Endothelial cell of umbilical vein (primary cell): ENCODE data around the gene KBTBD3. TPM values are rescaled to one million over a fixed set of nuclear protein-coding genes. Genes with fewer than 3 reads are reported as not detected.

Experiments used
- BruUV-seq: library from RNA; stranded (reverse); fragments of 400-500 nt; replicated peaks from 2 replicates; lab custom pipeline; 2021; lab: Mats Ljungman, UMichigan
- CTCF ChIA-PET: fragments of 300-600, 350-600 bp; sonication (Branson Sonifier 250); formaldehyde crosslinking; loops from one replicate; lab custom pipeline; 2021; ENCODE audit warnings: antibody characterized with exemption, inconsistent platforms; lab: Charles Lee
- POLR2A ChIA-PET: fragments of 300-600, 350-600 bp; sonication (Branson Sonifier 250); formaldehyde crosslinking; loops from one replicate; lab custom pipeline; 2021; ENCODE audit warnings: antibody characterized with exemption, inconsistent platforms; lab: Charles Lee
- DNase-seq: peaks from one replicate; pipeline ENCODE4 v3.0.0-alpha.2; 2011; ENCODE audit warnings: low read depth, low spot score
- FAIRE-seq: peaks from 2 replicates; lab custom pipeline; 2011; peaks lifted over from hg19 to GRCh38; lab: Jason Lieb, UNC
- H2AFZ ChIP-seq: 2 replicates; pipeline ENCODE4 v1.6.0; 2012; ENCODE audit warnings: low read depth, low read length, control low read depth, inconsistent platforms
- H3K27ac ChIP-seq: 2 replicates; pipeline ENCODE4 v1.5.1; 2011; ENCODE audit warnings: low read depth, mild to moderate bottlenecking, control low read depth, low read length, moderate library complexity; ENCODE audit not compliant: insufficient read depth
- H3K27me3 ChIP-seq, 2 experiments: 2 replicates each; pipeline versions ENCODE4 v1.6.0 to v1.6.1; 2011; ENCODE audit warnings: low read length in 2 of 2, mixed read lengths in 1 of 2; ENCODE audit not compliant: control insufficient read depth in 2 of 2, insufficient read depth in 2 of 2
- H3K36me3 ChIP-seq, 2 experiments: 2 replicates in 1 of 2; 3 replicates in 1 of 2; pipeline ENCODE4 v1.5.1; 2011; ENCODE audit warnings: low read length in 2 of 2, mild to moderate bottlenecking in 1 of 2, moderate library complexity in 1 of 2; ENCODE audit not compliant: control insufficient read depth in 2 of 2, insufficient read depth in 2 of 2; ENCODE audit errors: extremely low read depth in 1 of 2
- H3K4me1 ChIP-seq: 3 replicates; pipeline ENCODE4 v1.5.1; 2011; ENCODE audit warnings: mild to moderate bottlenecking, low read length; ENCODE audit not compliant: control insufficient read depth, insufficient read depth; ENCODE audit errors: extremely low read depth
- H3K4me2 ChIP-seq: 2 replicates; pipeline ENCODE4 v1.6.1; 2011; ENCODE audit warnings: low read length, control low read depth, mixed read lengths; ENCODE audit not compliant: insufficient read depth
- H3K4me3 ChIP-seq, 3 experiments: fragments of 200-600 bp in 1 of 3; sonication (generic), shearing (Covaris generic) in 1 of 3; replicated peaks in 1 of 3; 2 replicates each; pipeline ENCODE4 v1.5.1; 2011 to 2016; ENCODE audit warnings: control low read depth in 3 of 3, low read length in 3 of 3, mild to moderate bottlenecking in 2 of 3, inconsistent platforms in 1 of 3, low read depth in 1 of 3, moderate library complexity in 1 of 3; ENCODE audit not compliant: insufficient read depth in 1 of 3
- H3K79me2 ChIP-seq: 2 replicates; pipeline ENCODE4 v1.6.0; 2012; ENCODE audit warnings: low read length, inconsistent platforms; ENCODE audit not compliant: control insufficient read depth, insufficient read depth
- H3K9ac ChIP-seq: replicated peaks from 2 replicates; pipeline ENCODE3; 2011; ENCODE audit warnings: low read length, control low read depth; ENCODE audit not compliant: insufficient read depth; ENCODE audit errors: extremely low read depth
- H3K9me1 ChIP-seq: replicated peaks from 3 replicates; pipeline ENCODE4 v1.6.0; 2011; ENCODE audit warnings: mild to moderate bottlenecking, low read length; ENCODE audit not compliant: control insufficient read depth, insufficient read depth; ENCODE audit errors: extremely low read depth
- H3K9me3 ChIP-seq: replicated peaks from 2 replicates; pipeline ENCODE4 v1.5.1; 2012; ENCODE audit warnings: low read length, inconsistent platforms; ENCODE audit not compliant: control insufficient read depth, insufficient read depth
- H4K20me1 ChIP-seq: replicated peaks from 2 replicates; pipeline ENCODE3; 2011; ENCODE audit warnings: mild to moderate bottlenecking, low read length; ENCODE audit not compliant: control insufficient read depth, insufficient read depth; ENCODE audit errors: extremely low read depth
- CTCF ChIP-seq, 2 donors: IDR thresholded peaks; 1 replicate in 1 of 2; 2 replicates in 1 of 2; pipeline ENCODE4 v1.5.1; 2011; ENCODE audit warnings: low read length in 2 of 2, mild to moderate bottlenecking in 2 of 2, moderate library complexity in 2 of 2, control low read depth in 1 of 2, inconsistent platforms in 1 of 2, low read depth in 1 of 2; ENCODE audit not compliant: insufficient read depth in 1 of 2; ENCODE audit errors: extremely low read depth in 1 of 2
- EZH2 ChIP-seq: IDR thresholded peaks from 2 replicates; pipeline ENCODE4 v1.6.1; 2012; ENCODE audit warnings: borderline replicate concordance, low read depth, mild to moderate bottlenecking, moderate library complexity, low read length, inconsistent platforms; ENCODE audit not compliant: severe bottlenecking
- FOS ChIP-seq: IDR thresholded peaks from 2 replicates; pipeline ENCODE4 v1.6.1; 2011; ENCODE audit warnings: mild to moderate bottlenecking, low read length, moderate library complexity, borderline replicate concordance; ENCODE audit not compliant: insufficient read depth
- GATA2 ChIP-seq: IDR thresholded peaks from 2 replicates; pipeline ENCODE4 v1.7.0; 2011; ENCODE audit warnings: low read depth, mild to moderate bottlenecking, moderate library complexity, mixed read lengths, low read length; ENCODE audit not compliant: insufficient read length, insufficient read depth
- JUN ChIP-seq: IDR thresholded peaks from 2 replicates; pipeline ENCODE4 v1.6.1; 2011; ENCODE audit warnings: borderline replicate concordance, low read depth; ENCODE audit not compliant: insufficient read length, insufficient read depth
- MAX ChIP-seq: IDR thresholded peaks from 2 replicates; pipeline ENCODE4 v1.6.1; 2011; ENCODE audit not compliant: insufficient read depth, insufficient read length
- MYC ChIP-seq: IDR thresholded peaks from one replicate; pipeline ENCODE4 v1.6.1; 2011; ENCODE audit warnings: mild to moderate bottlenecking, low read depth, low read length
- POLR2A ChIP-seq: IDR thresholded peaks from 2 replicates; pipeline ENCODE4 v1.6.1; 2012; ENCODE audit warnings: low read depth, mild to moderate bottlenecking, control low read depth, low read length
- POLR2AphosphoS5 ChIP-seq: IDR thresholded peaks from 2 replicates; pipeline ENCODE4 v1.6.1; 2012; ENCODE audit warnings: low read depth, mild to moderate bottlenecking, control low read depth, low read length, moderate library complexity; ENCODE audit not compliant: insufficient read depth
- dilution Hi-C: fragments of 300-500 bp; cut with MboI; formaldehyde crosslinking; loops from one replicate; pipeline ENCODE4 v1.15.0; 2019; ENCODE audit warnings: low sequenced_read_pairs; ENCODE audit not compliant: extremely low pct_ligation_motif_present
- intact Hi-C: fragments of 100-400 bp; cut with micrococcal nuclease; formaldehyde crosslinking; loops from one replicate; pipeline ENCODE4 v1.10.0; 2022
- polyA plus RNA-seq, 4 experiments: library from polyadenylated mRNA; depleted of rRNA in 3 of 4; stranded (reverse) in 3 of 4; unstranded in 1 of 4; fragments of >200 nt; gene quantifications; 2 replicates each; pipeline versions ENCODE4 v1.2.1 to v1.2.3, GENCODE V29; 2011 to 2012; ENCODE audit warnings: missing spikeins in 1 of 4
- total RNA-seq: library from RNA; stranded (reverse); gene quantifications from 2 replicates; pipeline ENCODE4 v1.2.3, GENCODE V29; 2021

Gene KBTBD3
- total and polyA plus RNA-seq, 2 donors (not counting 3 experiments of a cell fraction or from before 2014, with no cell fraction given), result 0.76 to 2.4 TPM

DNA sequence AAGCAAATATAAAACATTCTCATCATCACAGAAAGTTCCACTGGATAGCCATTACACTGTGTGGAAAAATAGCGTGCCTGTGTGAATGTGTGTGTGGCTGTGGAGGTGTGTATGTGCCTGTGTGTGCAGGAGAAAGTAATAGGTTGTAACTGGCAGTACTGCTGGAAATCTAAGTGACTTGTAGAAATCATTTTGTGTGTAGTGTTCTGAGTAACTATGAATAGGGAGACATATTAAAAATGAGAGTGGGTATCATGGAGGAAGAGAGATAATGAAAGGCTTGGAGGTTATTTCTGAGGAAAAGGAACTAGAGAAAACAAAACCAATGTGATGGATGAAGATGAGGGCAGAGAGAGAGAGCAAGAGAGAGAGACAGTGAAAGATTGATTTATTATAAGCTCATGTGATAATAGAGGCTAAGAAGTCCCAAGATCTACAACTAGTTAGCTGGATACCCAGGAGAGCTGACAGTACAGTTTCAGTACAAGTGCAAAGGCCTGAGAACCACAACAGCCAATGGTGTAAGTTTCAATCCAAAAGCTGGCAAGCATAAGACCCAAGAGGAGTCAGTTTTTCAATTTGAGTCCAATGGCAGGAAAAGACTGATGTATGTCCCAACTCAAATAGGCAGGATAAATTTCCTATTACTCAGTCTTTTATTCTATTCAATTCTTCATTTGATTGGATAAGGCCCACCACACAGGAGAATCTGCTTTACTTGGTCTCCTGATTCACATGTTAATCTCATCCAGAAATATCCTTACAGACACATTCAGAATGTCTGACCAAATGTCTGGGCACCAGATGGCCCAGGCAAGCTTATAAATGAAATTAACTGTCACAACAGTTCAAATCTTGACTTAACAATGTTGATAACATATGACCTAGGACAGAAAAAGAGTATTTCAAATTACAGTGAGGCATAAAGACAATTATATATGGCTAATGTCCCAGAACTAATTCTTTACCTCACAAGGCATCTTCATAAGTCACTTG, 14.9 kb downstream of the KBTBD3 start:
- no peak overlapping the region for H3K9ac ChIP-seq
- CTCF ChIA-PET, result interaction anchor here (1.5 kb wide), 1 partner anchor 15 kb away, joined by 5 read pairs; the partner anchor contains the start of genes AASDHPPT and KBTBD3
- no peak overlapping the region for H3K4me2 ChIP-seq
- no peaks in the 10 kb centered on the region for H3K36me3 ChIP-seq
- intact Hi-C loops (no loop called here), dilution Hi-C loops (no loop called here)
- POLR2A ChIA-PET, result interaction anchor here (0.6 kb wide), 1 partner anchor 11 kb away, joined by 4 read pairs; no protein-coding TSS in a partner anchor
- H3K9me1 ChIP-seq, result no peaks in the 10 kb centered on the region
- H3K79me2 ChIP-seq, result no peaks in the 10 kb centered on the region
- BruUV-seq, result no TSS peak
- H3K27me3 ChIP-seq, result no peaks in the 10 kb centered on the region
- FAIRE-seq (no peak), DNase-seq (no peak)
- H3K9me3 ChIP-seq, result no peaks in the 10 kb centered on the region
- H2AFZ ChIP-seq, result no peak overlapping the region
- no peaks in the 10 kb centered on the region for H4K20me1 ChIP-seq
- no peaks in the 10 kb centered on the region for H3K4me1 ChIP-seq
- no peak overlapping the region for H3K27ac ChIP-seq
- no peak overlapping the region for H3K4me3 ChIP-seq
- no peak for TF ChIP-seq MAX
- no peak for TF ChIP-seq GATA2
- TF ChIP-seq POLR2A, result no peak
- no peak for TF ChIP-seq POLR2AphosphoS5
- no peak for TF ChIP-seq MYC
- TF ChIP-seq FOS, result no peak
- no peak for TF ChIP-seq EZH2
- TF ChIP-seq JUN, result no peak
- no peak for TF ChIP-seq CTCF (IDR thresholded peaks at IDR 0.05; ENCODE audit: extremely low read depth in 1 of 2, insufficient read depth in 1 of 2, low read depth in 1 of 2, low read length in 2 of 2)
